PC-9 (cell line): ENCODE measurements around the gene POLD1.

Source experiments
- CTCF ChIP-seq: fragments of 200-600 bp; sonication (generic); conservative IDR thresholded peaks from 2 replicates; pipeline ENCODE4 v1.6.1; 2017; ENCODE audit warnings: mixed run types, antibody characterized with exemption, mild to moderate bottlenecking, moderate library complexity
- EZH2 ChIP-seq: fragments of 200-600 bp; sonication (generic); IDR thresholded peaks from 2 replicates; pipeline ENCODE4 v1.8.0; 2017; ENCODE audit warnings: antibody characterized with exemption, low read depth

GRCh38 chr19:50416034-50416977, 32.2 kb downstream of the POLD1 start:
- TF ChIP-seq EZH2 (no peak), CTCF (no peak)
